HCT116 (cell line): ENCODE results near the gene ACADS. TPM values are rescaled to one million over a fixed set of nuclear protein-coding genes. Genes with fewer than 3 reads are reported as not detected.

Experiments used
- ATAC-seq: fragments of 200-7000 bp; cut with Tn5 transposase; 2 replicates; pipeline ENCODE4 v1.9.1; 2020; ENCODE audit warnings: mild to moderate bottlenecking, moderate library complexity
- BruUV-seq: library from RNA; stranded (reverse); fragments of 400-500 nt; replicated peaks from 2 replicates; lab custom pipeline; 2021; lab: Mats Ljungman, UMichigan
- CTCF ChIA-PET: fragments of 300-600 bp; sonication (Branson Sonifier 250); formaldehyde crosslinking; loops from one replicate; lab custom pipeline; 2021; ENCODE audit warnings: antibody characterized with exemption; lab: Charles Lee
- POLR2A ChIA-PET: fragments of 300-600, 350-600 bp; sonication (Branson Sonifier 250); formaldehyde crosslinking; loops from one replicate; lab custom pipeline; 2021; ENCODE audit warnings: antibody characterized with exemption; lab: Charles Lee
- RAD21 ChIA-PET, 2 experiments: fragments of 300-600 bp; sonication (Branson Sonifier 250); formaldehyde crosslinking; loops; one replicate each; lab custom pipeline; 2023; ENCODE audit warnings: low total read pairs in 2 of 2; ENCODE audit not compliant: uncharacterized antibody in 2 of 2, unreplicated experiment in 2 of 2, low non-redundant PET in 1 of 2; lab: Charles Lee
- DNase-seq: peaks from one replicate; pipeline ENCODE4 v3.0.0-alpha.2; 2010; ENCODE audit warnings: low read depth, low spot score
- H2AFZ ChIP-seq: fragments of 200-600 bp; shearing (Covaris generic), sonication (generic); 2 replicates; pipeline ENCODE4 v1.6.1; 2017; ENCODE audit warnings: low read depth, mixed run types, mixed read lengths, antibody characterized with exemption, low read length; ENCODE audit not compliant: poor library complexity, severe bottlenecking
- H3K27ac ChIP-seq: 2 replicates; pipeline ENCODE4 v1.5.1; 2012; ENCODE audit warnings: low read depth, low read length
- H3K27me3 ChIP-seq: fragments of 200-600 bp; sonication (generic); 2 replicates; pipeline ENCODE4 v1.6.1; 2016; ENCODE audit warnings: mixed run types, low read length, mixed read lengths; ENCODE audit not compliant: insufficient read depth
- H3K36me3 ChIP-seq, 2 experiments: fragments of 200-500 bp in 1 of 2; fragments of 200-600 bp in 1 of 2; sonication (Bioruptor generic) in 1 of 2; sonication (generic) in 1 of 2; 2 replicates each; pipeline versions ENCODE4 v1.5.1 to v1.6.1; 2014 to 2016; ENCODE audit warnings: low read length in 2 of 2, inconsistent platforms in 1 of 2, mixed read lengths in 1 of 2, mixed run types in 1 of 2; ENCODE audit not compliant: insufficient read depth in 2 of 2, control insufficient read depth in 1 of 2
- H3K4me1 ChIP-seq, 2 experiments: fragments of 200-600 bp in 1 of 2; sonication (generic) in 1 of 2; 2 replicates each; pipeline versions ENCODE4 v1.5.1 to v1.6.1; 2012 to 2017; ENCODE audit warnings: low read length in 2 of 2, inconsistent platforms in 1 of 2, mild to moderate bottlenecking in 1 of 2, mixed read lengths in 1 of 2, mixed run types in 1 of 2, moderate library complexity in 1 of 2; ENCODE audit not compliant: insufficient read depth in 2 of 2, control insufficient read depth in 1 of 2
- H3K4me2 ChIP-seq: fragments of 200-600 bp; sonication (generic); 2 replicates; pipeline ENCODE4 v1.6.1; 2017; ENCODE audit warnings: mixed run types, low read length, mixed read lengths
- H3K4me3 ChIP-seq, 2 experiments: fragments of 200-600 bp in 1 of 2; sonication (generic) in 1 of 2; replicated peaks in 1 of 2; 2 replicates each; pipeline ENCODE4 v1.5.1; 2011 to 2016; ENCODE audit warnings: low read length in 2 of 2, control low read depth in 1 of 2, low read depth in 1 of 2, mild to moderate bottlenecking in 1 of 2, mixed read lengths in 1 of 2, mixed run types in 1 of 2
- H3K79me2 ChIP-seq: fragments of 200-600 bp; sonication (generic); 2 replicates; pipeline ENCODE4 v1.6.1; 2017; ENCODE audit warnings: mild to moderate bottlenecking, mixed run types, low read length, moderate library complexity, mixed read lengths; ENCODE audit not compliant: insufficient read depth
- H3K9ac ChIP-seq: fragments of 200-600 bp; sonication (generic); 2 replicates; pipeline ENCODE4 v1.6.1; 2016; ENCODE audit warnings: low read length, mixed read lengths
- H3K9me2 ChIP-seq: fragments of 200-600 bp; sonication (generic), shearing (Covaris generic); 2 replicates; pipeline ENCODE4 v1.6.1; 2017; ENCODE audit warnings: mixed run types, mild to moderate bottlenecking, moderate library complexity; ENCODE audit not compliant: insufficient read depth
- H3K9me3 ChIP-seq, 2 experiments: fragments of 200-500 bp in 1 of 2; fragments of 200-600 bp in 1 of 2; sonication (Bioruptor generic) in 1 of 2; sonication (generic) in 1 of 2; 2 replicates each; pipeline ENCODE4 v1.6.1; 2014 to 2017; ENCODE audit warnings: low read length in 2 of 2, mixed read lengths in 2 of 2, inconsistent platforms in 1 of 2, low read depth in 1 of 2, mild to moderate bottlenecking in 1 of 2, mixed run types in 1 of 2, moderate library complexity in 1 of 2; ENCODE audit not compliant: control insufficient read depth in 1 of 2, insufficient read depth in 1 of 2
- H4K20me1 ChIP-seq: fragments of 200-600 bp; sonication (generic), shearing (Covaris generic); 2 replicates; pipeline ENCODE4 v1.6.1; 2017; ENCODE audit warnings: mixed run types, mild to moderate bottlenecking, moderate library complexity; ENCODE audit not compliant: insufficient read depth
- CBX3 ChIP-seq: IDR thresholded peaks from 2 replicates; pipeline ENCODE4 v1.6.1; 2012; ENCODE audit warnings: low read depth
- CEBPB ChIP-seq: IDR thresholded peaks from 2 replicates; pipeline ENCODE4 v1.6.1; 2012; ENCODE audit warnings: low read depth
- CTCF ChIP-seq, 3 experiments: fragments of 200-600 bp in 1 of 3; sonication (generic) in 1 of 3; IDR thresholded peaks in 2 of 3; conservative IDR thresholded peaks in 1 of 3; 2 replicates each; pipeline ENCODE4 v1.5.1; 2012 to 2017; ENCODE audit warnings: low read depth in 2 of 3, low read length in 2 of 3, antibody characterized with exemption in 1 of 3, borderline replicate concordance in 1 of 3, control low read depth in 1 of 3, mild to moderate bottlenecking in 1 of 3, mixed read lengths in 1 of 3, mixed run types in 1 of 3, moderate library complexity in 1 of 3; ENCODE audit not compliant: insufficient read depth in 1 of 3
- EGR1 ChIP-seq: IDR thresholded peaks from 2 replicates; pipeline ENCODE4 v1.6.1; 2012; ENCODE audit warnings: low read depth
- EZH2 ChIP-seq: fragments of 200-600 bp; sonication (generic); IDR thresholded peaks from 2 replicates; pipeline ENCODE4 v1.6.1; 2017; ENCODE audit warnings: antibody characterized with exemption, mixed run types
- EZH2phosphoT487 ChIP-seq: fragments of 200-600 bp; IDR thresholded peaks from 2 replicates; pipeline ENCODE4 v1.6.1; 2018; ENCODE audit warnings: antibody characterized with exemption, borderline replicate concordance
- FOSL1 ChIP-seq: IDR thresholded peaks from 2 replicates; pipeline ENCODE4 v1.6.1; 2012; ENCODE audit warnings: low read depth
- JUND ChIP-seq: IDR thresholded peaks from 2 replicates; pipeline ENCODE4 v1.6.1; 2012
- MAX ChIP-seq: IDR thresholded peaks from 2 replicates; pipeline ENCODE4 v1.6.1; 2012
- POLR2AphosphoS5 ChIP-seq: IDR thresholded peaks from 2 replicates; pipeline ENCODE4 v1.6.1; 2011; ENCODE audit warnings: mild to moderate bottlenecking, low read depth, low read length, moderate library complexity
- RAD21 ChIP-seq: IDR thresholded peaks from 2 replicates; pipeline ENCODE4 v1.6.1; 2012; ENCODE audit warnings: low read depth, mild to moderate bottlenecking
- REST ChIP-seq: IDR thresholded peaks from 2 replicates; pipeline ENCODE4 v1.6.1; 2012; ENCODE audit warnings: low read depth
- SIN3A ChIP-seq: IDR thresholded peaks from 2 replicates; pipeline ENCODE4 v1.6.1; 2012; ENCODE audit warnings: low read depth
- SP1 ChIP-seq: IDR thresholded peaks from 2 replicates; pipeline ENCODE4 v1.6.1; 2012; ENCODE audit warnings: low read depth
- SRF ChIP-seq: IDR thresholded peaks from 2 replicates; pipeline ENCODE4 v1.6.1; 2012; ENCODE audit warnings: low read depth
- YY1 ChIP-seq: IDR thresholded peaks from 2 replicates; pipeline ENCODE4 v1.6.1; 2011; ENCODE audit warnings: low read length, low read depth, moderate library complexity, mild to moderate bottlenecking; ENCODE audit not compliant: insufficient replicate concordance; ENCODE audit errors: extremely low read depth
- ZFX ChIP-seq: fragments of 450-650 bp; IDR thresholded peaks from 2 replicates; pipeline ENCODE4 v1.6.1; 2017
- ZNF274 ChIP-seq: fragments of 200-500 bp; sonication (Bioruptor generic); IDR thresholded peaks from 2 replicates; pipeline ENCODE4 v1.6.1; 2014; ENCODE audit warnings: mild to moderate bottlenecking, low read depth, low read length, inconsistent platforms
- intact Hi-C: fragments of 100-400 bp; cut with micrococcal nuclease; formaldehyde crosslinking; loops from 2 replicates; pipeline ENCODE4 v1.10.0; 2022
- total RNA-seq: library from RNA; stranded (reverse); gene quantifications from one replicate; pipeline ENCODE4 v1.2.1, GENCODE V29; 2021; ENCODE audit not compliant: unreplicated experiment
- TF ChIP-seq, protein P1 (sequence below): IDR thresholded peaks from 2 replicates; pipeline ENCODE4 v1.6.1; 2012
- TF ChIP-seq, protein P2 (sequence below): IDR thresholded peaks from 2 replicates; pipeline ENCODE4 v1.6.1; 2011; ENCODE audit warnings: mild to moderate bottlenecking, low read length, moderate library complexity; ENCODE audit not compliant: insufficient replicate concordance; ENCODE audit errors: extremely low read depth

The ACADS gene
- total RNA-seq, 1 experiment from 2014 or later: 21.4 TPM

- Histone ChIP-seq H4K20me1 (no peaks in the 10 kb centered on the region), H3K36me3 (peaks cover 56 to 82% of the 10 kb centered on the region in 2 experiments), H3K27me3 (no peaks in the 10 kb centered on the region), H3K9me3 (no peaks in the 10 kb centered on the region), H3K9me2 (no peaks in the 10 kb centered on the region), H3K4me3 (no peak overlapping the region), H3K4me2 (no peak overlapping the region), H3K9ac (no peak overlapping the region), H3K27ac (no peak overlapping the region), H3K4me1 (no peaks in the 10 kb centered on the region), H3K79me2 (peaks cover 7% of the 10 kb centered on the region), H2AFZ (no peak overlapping the region)
- TF ChIP-seq REST (no peak), FOSL1 (no peak), CEBPB (no peak), CTCF (IDR thresholded peaks at IDR 0.05 in 2 of 3, conservative IDR thresholded peaks at IDR 0.05 in 1 of 3; ENCODE audit: borderline replicate concordance in 1 of 3, insufficient read depth in 1 of 3, low read depth in 2 of 3, low read length in 2 of 3) (no peak), CBX3 (no peak), JUND (no peak), ZFX (no peak), ZNF274 (no peak), RAD21 (no peak), EZH2phosphoT487 (no peak), MAX (no peak), SRF (no peak), SP1 (no peak), POLR2AphosphoS5 (no peak), SIN3A (no peak), EZH2 (no peak), EGR1 (no peak), YY1 (no peak)
- TF ChIP-seq, protein P1, sequence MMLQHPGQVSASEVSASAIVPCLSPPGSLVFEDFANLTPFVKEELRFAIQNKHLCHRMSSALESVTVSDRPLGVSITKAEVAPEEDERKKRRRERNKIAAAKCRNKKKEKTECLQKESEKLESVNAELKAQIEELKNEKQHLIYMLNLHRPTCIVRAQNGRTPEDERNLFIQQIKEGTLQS: no peak
- TF ChIP-seq, protein P2, sequence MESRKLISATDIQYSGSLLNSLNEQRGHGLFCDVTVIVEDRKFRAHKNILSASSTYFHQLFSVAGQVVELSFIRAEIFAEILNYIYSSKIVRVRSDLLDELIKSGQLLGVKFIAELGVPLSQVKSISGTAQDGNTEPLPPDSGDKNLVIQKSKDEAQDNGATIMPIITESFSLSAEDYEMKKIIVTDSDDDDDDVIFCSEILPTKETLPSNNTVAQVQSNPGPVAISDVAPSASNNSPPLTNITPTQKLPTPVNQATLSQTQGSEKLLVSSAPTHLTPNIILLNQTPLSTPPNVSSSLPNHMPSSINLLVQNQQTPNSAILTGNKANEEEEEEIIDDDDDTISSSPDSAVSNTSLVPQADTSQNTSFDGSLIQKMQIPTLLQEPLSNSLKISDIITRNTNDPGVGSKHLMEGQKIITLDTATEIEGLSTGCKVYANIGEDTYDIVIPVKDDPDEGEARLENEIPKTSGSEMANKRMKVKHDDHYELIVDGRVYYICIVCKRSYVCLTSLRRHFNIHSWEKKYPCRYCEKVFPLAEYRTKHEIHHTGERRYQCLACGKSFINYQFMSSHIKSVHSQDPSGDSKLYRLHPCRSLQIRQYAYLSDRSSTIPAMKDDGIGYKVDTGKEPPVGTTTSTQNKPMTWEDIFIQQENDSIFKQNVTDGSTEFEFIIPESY: no peak
- ATAC-seq: no peak
- POLR2A ChIA-PET: interaction anchor here (1.2 kb wide), 1 partner anchor 10 kb away, joined by 3 read pairs; no protein-coding TSS in a partner anchor
- no peak for DNase-seq
- CTCF ChIA-PET: interaction anchor here (1.2 kb wide), 1 partner anchor 51 kb away, joined by 5 read pairs; no protein-coding TSS in a partner anchor
- no TSS peak for BruUV-seq
- intact Hi-C loops: no loop called here
- RAD21 ChIA-PET: no interaction called here
These were observed 27.0 kb upstream of the ACADS start for GRCh38 chr12:120698665-120699064.
